Measurements from ENCODE around the gene AGO3. TPM values are rescaled to one million over a fixed set of nuclear protein-coding genes. Genes with fewer than 3 reads are reported as not detected.
A peak's percentile ranks its signal among the peaks of the same experiment; 100 is the strongest.

AGO3 gene
- total RNA-seq, 4 donors from 2014 or later: 21.2 to 47.8 (median 36.0) TPM

DNA sequence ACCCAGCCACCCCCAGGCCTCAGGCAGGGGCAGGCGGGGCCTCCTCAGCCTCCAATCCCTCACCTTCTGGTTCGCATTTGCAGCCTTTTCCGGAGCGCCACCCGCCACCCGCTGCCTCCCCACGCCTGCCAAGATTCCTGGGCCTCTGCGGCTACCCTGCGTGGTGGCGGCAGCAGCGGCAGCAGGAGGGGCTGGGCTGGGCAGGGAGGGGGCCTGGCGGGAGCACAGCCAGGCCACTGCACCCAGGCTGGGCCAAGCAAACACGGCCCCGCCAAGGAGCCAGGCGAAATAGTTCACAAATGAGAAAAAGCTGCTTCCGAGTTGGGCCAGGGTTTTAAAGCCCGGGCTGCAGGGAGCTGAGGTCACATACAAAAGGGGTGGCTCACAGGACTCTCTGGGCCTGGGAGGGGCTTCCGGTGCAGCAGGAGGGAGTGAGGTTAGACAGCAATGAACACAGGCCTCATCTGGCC lies 184.3 kb downstream of the AGO3 start:
- intact Hi-C loops (cut with DNase I; ENCODE audit: low total_unique reads): no loop called here
- TF ChIP-seq, protein P1, sequence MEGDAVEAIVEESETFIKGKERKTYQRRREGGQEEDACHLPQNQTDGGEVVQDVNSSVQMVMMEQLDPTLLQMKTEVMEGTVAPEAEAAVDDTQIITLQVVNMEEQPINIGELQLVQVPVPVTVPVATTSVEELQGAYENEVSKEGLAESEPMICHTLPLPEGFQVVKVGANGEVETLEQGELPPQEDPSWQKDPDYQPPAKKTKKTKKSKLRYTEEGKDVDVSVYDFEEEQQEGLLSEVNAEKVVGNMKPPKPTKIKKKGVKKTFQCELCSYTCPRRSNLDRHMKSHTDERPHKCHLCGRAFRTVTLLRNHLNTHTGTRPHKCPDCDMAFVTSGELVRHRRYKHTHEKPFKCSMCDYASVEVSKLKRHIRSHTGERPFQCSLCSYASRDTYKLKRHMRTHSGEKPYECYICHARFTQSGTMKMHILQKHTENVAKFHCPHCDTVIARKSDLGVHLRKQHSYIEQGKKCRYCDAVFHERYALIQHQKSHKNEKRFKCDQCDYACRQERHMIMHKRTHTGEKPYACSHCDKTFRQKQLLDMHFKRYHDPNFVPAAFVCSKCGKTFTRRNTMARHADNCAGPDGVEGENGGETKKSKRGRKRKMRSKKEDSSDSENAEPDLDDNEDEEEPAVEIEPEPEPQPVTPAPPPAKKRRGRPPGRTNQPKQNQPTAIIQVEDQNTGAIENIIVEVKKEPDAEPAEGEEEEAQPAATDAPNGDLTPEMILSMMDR (IDR thresholded peaks at IDR 0.05): no peak
- TF ChIP-seq POLR2A (IDR thresholded peaks at IDR 0.05): no peak
- peak overlapping the region in 1 of 2 donors; percentile 14 for H3K27ac ChIP-seq

DNA sequence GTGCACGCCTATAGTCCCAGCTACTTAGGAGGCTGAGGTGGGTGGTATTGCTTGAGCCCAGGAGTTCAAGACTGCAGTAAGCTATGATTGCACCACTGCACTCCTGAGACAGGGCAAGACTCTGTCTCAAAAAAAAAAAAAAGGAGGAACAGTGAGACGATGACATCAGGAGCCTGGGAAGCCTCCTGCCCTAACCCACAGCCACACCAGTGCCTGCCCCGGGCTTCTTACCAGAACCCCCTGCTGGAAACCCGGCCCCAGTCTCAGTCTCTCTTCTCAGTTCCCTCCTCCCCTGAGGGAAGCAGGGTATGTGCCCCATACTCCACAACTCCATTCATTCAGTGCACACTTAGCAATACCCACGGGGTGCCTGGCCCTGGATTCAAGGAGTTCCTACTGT lies 185.0 kb downstream of the AGO3 start:
- Histone ChIP-seq H3K4me1 (no peaks in the 10 kb centered on the region), H3K9me3 (no peaks in the 10 kb centered on the region), H3K36me3 (no peaks in the 10 kb centered on the region), H3K27ac (no peak overlapping the region), H3K4me3 (no peak overlapping the region), H3K27me3 (no peaks in the 10 kb centered on the region)
- intact Hi-C loops (cut with DNase I; ENCODE audit: low total_unique reads): no loop called here
- no peak for DNase-seq
- TF ChIP-seq, protein P1 (IDR thresholded peaks at IDR 0.05): no peak
- no peak for TF ChIP-seq POLR2A (IDR thresholded peaks at IDR 0.05)

More for the DNA sequence above, 184.3 kb downstream of the AGO3 start:
- H3K4me1 ChIP-seq: no peaks in the 10 kb centered on the region
- no peaks in the 10 kb centered on the region for H3K9me3 ChIP-seq
- no peak for DNase-seq
- H3K36me3 ChIP-seq: no peaks in the 10 kb centered on the region
- H3K27me3 ChIP-seq: no peaks in the 10 kb centered on the region
- H3K4me3 ChIP-seq: no peak overlapping the region

- Histone ChIP-seq H3K4me1 (no peaks in the 10 kb centered on the region), H3K27me3 (no peaks in the 10 kb centered on the region), H3K27ac (no peak overlapping the region), H3K9me3 (no peaks in the 10 kb centered on the region), H3K4me3 (no peak overlapping the region), H3K36me3 (no peaks in the 10 kb centered on the region)
- intact Hi-C loops (cut with DNase I; ENCODE audit: low total_unique reads): no loop called here
- TF ChIP-seq POLR2A (IDR thresholded peaks at IDR 0.05): no peak
- DNase-seq: no peak
Observed at GRCh38 chr1:36116901-36117300, 186.0 kb downstream of the AGO3 start.

- no peak for TF ChIP-seq POLR2A (IDR thresholded peaks at IDR 0.05)
- TF ChIP-seq, protein P1 (IDR thresholded peaks at IDR 0.05): no peak
- intact Hi-C loops (cut with DNase I; ENCODE audit: low total_unique reads): no loop called here
- H3K9me3 ChIP-seq: no peaks in the 10 kb centered on the region
- no peaks in the 10 kb centered on the region for H3K27me3 ChIP-seq
- no peaks in the 10 kb centered on the region for H3K4me1 ChIP-seq
- DNase-seq: no peak
- H3K4me3 ChIP-seq: no peak overlapping the region
- no peak overlapping the region for H3K27ac ChIP-seq
- no peaks in the 10 kb centered on the region for H3K36me3 ChIP-seq
Observed at GRCh38 chr1:36118447-36119204, 187.7 kb downstream of the AGO3 start.

DNA sequence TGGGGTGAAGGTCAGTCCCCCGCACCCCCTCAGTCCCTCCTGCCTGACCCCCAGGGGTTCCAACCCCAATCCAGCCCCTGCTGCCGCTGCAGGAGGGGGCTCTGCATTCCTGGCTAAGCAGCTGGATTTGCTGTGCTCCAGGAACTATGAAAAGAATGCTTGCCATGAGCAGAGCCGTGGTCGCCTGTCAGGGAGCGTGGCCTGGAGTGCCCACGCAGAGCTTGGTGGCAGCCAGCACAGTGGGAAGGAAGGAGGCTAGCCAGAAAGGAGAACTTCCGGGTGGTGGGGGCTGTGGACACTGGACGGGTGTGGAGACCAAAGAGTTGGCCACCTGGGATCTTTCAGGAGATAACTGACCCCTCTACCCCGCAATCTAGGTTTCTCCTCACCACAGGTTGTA lies 188.6 kb downstream of the AGO3 start:
- Histone ChIP-seq H3K27ac (no peak overlapping the region), H3K36me3 (no peaks in the 10 kb centered on the region), H3K27me3 (no peaks in the 10 kb centered on the region), H3K9me3 (no peaks in the 10 kb centered on the region), H3K4me3 (no peak overlapping the region), H3K4me1 (no peaks in the 10 kb centered on the region)
- no peak for TF ChIP-seq POLR2A (IDR thresholded peaks at IDR 0.05)
- TF ChIP-seq, protein P1 (IDR thresholded peaks at IDR 0.05): no peak
- DNase-seq: no peak
- intact Hi-C loops (cut with DNase I; ENCODE audit: low total_unique reads): no loop called here

Other genes starting within 250 kb of the AGO3 start
- gene C1orf216, start 212.2 kb upstream of the AGO3 start, total RNA-seq: 10 to 100 TPM in 3 of 4 donors, 1 to 10 TPM in 1; 9.1 to 21.8 (median 18.4) TPM
- 10 to 100 TPM in 1 of 4 donors, not detected in 3; 14.0 TPM for gene CLSPN, start 161.1 kb upstream of the AGO3 start, total RNA-seq
- gene AGO4, start 123.1 kb upstream of the AGO3 start, total RNA-seq: 10 to 100 TPM; 10.8 to 23.6 (median 17.7) TPM
- 10 to 100 TPM in 2 of 4 donors, 1 to 10 TPM in 2; 4.1 to 32.8 (median 12.0) TPM for gene AGO1, start 47.9 kb upstream of the AGO3 start, total RNA-seq
- 1 to 10 TPM in 2 of 4 donors, under 1 TPM in 1, not detected in 1; 0.77 to 7.5 (median 1.2) TPM for gene TEKT2, start 153.0 kb downstream of the AGO3 start, total RNA-seq
- 10 to 100 TPM in 3 of 4 donors, 1 to 10 TPM in 1; 9.2 to 23.7 (median 17.2) TPM for gene ADPRS, start 157.8 kb downstream of the AGO3 start, total RNA-seq
- gene COL8A2, start 194.1 kb downstream of the AGO3 start, total RNA-seq: 10 to 100 TPM in 1 of 4 donors, 1 to 10 TPM in 3; 1.2 to 16.6 (median 5.8) TPM
- 10 to 100 TPM; 10.6 to 70.6 (median 38.1) TPM for gene TRAPPC3, start 218.4 kb downstream of the AGO3 start, total RNA-seq
- gene MAP7D1, start 225.1 kb downstream of the AGO3 start, total RNA-seq: 100 to 1,000 TPM in 1 of 4 donors, 10 to 100 TPM in 3; 53.5 to 115 (median 77.3) TPM

Measured in uterus (tissue), 4 donors.